Smooth muscle cell of the brain vasculature (primary cell): ENCODE results near the gene WDFY4.

Experiments used
- DNase-seq: peaks from one replicate; pipeline ENCODE4 v3.0.0-alpha.2; 2012; ENCODE audit warnings: low read depth, low spot score

WDFY4 gene

DNA sequence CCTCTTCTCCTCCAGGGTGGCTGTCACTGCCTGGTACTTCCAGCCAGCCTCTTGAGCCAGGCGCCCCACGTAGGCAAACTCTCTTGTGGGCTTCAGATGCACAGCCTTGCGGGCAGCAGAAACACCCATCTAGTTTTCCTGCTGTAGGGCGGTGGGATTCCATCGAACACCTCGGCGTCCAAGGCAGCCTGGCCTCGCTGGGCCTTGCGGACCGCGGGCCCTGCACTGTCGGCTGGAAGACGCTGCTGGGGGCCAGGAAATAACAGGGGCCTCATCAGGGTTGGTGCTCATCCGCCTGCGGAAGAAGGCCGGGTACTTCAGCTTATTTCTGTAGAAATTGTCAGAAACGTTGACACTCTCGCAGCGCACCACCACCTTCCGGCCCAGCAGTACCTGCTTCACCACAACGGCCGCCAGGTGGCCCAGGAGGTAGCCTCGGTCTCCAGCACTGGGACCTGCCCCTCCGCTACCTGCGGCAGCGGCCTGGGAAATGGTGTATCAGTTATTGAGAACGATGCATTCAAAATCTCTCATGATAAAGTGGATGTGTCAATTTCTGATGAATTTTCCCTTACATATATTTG, 61.1 kb downstream of the WDFY4 start:
- DNase-seq = no peak

GRCh38 chr10:48748573-48748972, 63.9 kb downstream of the WDFY4 start:
- no peak for DNase-seq

GRCh38 chr10:48749254-48749787, 64.6 kb downstream of the WDFY4 start:
- no peak for DNase-seq

DNA sequence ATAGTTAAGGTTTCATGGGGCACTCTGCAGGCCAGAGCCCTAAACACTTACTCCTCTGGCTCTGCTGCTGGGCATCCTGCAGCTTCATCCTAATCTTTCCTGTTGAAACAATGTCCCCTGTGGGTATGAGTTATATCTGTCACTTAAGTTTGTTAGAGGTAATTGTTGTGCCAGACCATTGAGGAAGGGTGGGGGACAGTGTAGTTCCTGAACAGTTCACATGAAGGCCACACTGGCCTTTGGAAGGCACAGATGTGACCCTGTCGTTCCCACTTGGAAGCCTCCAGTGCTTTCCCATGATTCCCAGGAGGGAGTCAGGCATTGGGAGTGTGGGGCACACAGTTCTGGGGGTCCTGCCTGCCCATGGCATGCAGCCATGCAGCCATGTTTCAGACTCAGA, 65.3 kb downstream of the WDFY4 start:
- no peak for DNase-seq

DNA sequence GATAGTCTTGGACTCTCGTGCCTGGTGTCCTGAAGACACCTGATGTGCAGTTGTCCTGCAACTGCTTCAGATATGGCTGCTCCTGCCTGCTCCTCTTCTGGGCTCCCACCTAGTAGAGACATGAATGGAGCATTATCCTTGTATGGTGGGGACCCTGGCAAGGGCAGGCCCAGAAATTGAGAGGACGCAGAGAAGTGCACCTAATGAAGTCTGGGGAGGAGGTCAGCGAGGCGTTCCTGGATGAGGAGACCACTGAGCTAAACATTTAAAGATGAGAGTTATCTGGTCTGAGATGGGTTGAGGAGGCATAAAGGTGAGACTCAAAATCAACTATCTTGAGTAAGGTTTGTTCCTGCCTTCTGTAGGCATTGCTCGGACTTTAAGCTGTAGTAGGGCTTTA, 66.3 kb downstream of the WDFY4 start:
- no peak for DNase-seq

GRCh38 chr10:48751730-48752129, 67.1 kb downstream of the WDFY4 start:
- no peak for DNase-seq

DNA sequence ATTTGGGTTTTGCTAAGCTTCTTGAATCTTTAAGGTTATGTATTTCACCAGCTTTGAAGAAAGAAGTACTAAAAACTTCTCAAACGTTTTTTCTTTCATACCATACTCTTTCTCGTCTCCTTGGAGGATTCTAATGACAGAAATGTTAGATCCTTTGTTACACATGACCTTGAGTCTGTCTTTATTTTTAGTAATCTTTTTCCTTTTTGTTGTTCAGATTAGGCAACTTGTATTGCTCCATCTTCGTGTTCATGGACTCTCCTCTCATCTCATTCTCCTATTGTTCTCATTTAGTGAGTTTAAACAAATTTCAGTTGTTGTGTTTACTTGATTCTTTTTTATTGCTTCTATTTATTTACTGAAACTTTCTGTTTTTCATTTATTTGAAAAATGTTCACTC, 73.7 kb downstream of the WDFY4 start:
- DNase-seq = no peak

DNA sequence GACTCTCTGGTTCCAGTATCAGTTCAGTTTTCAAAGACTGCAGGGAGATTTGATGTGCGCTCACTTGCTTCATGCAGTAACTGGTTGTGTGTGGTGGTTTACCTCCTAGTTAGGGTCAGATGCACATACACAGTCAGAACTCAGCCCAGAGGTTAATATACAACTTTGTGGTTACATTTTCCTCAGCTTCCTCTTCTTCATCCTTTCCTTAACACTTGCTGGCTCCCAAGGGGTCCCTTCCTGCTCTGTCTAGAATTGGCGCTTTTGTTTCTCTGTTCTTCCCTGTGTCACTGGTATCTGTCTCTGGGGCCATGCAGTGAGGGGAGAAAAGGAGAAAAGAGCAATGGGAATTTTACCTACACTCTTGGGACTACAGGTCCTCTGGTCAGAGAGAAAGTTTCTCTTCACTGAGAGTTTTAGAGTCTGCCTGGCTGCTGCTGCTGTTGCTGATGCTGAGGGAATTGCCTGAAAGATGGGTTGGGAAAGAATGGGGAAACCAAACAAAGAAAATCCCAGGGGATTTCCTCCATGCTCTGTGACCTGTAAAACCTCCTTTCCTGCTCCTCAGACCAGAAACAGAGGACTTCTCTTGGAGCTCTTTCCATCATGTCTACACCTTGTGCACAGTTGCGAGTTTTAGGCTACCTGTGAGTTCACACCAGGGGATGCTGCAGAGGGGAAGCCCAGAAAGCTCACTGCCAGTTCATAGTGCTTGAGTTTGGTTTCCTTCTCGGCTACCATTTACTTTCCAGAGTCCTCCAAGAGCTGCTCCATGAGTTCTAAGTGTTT, 74.6 kb downstream of the WDFY4 start:
- DNase-seq = no peak

DNA sequence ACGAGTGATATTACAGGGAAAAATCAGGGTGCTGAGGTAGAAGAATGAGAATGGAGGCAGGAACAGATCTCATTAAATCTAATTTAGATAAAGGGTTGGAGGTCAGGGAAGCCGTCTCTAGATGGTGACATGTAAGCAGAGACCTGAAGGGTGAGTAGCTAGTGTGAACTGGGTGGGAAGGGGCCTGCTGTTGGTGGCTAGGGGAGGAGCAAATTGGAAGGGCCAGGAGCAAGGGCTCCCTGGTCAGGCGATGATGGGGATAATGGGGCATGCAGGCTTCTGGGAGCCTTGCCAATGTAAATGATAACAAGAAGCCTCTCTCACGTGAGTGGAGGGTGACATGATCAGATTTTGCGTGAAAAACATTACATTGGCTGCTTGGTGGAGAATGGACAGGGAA, 76.3 kb downstream of the WDFY4 start:
- DNase-seq = no peak

GRCh38 chr10:48762064-48763042, 77.7 kb downstream of the WDFY4 start:
- no peak for DNase-seq

DNA sequence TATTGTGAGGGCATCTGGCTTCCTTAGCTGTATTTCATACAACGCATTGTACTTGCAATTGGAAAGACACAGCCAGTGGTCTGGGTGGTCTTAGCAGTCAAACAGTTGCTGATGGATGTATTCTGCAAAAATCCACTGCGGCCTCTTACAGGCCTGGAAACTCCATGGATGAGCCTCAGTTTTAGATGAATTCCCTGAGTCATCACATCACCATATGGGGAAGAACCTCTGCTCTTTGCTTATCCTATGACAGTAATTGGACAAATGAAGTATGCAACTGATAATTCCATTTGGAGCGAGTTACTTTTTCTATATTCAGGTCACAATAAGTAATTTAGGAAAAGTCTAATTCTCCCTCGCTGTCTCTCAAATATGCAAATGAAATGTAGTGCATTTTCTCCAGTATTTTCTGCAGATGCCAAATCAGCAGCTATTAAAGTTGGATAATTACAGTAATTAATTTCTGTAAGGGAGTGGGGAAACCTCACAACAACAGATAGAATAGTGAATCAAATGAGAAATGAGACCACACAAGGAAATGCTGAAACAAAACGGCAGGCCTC, 78.8 kb downstream of the WDFY4 start:
- DNase-seq = no peak

DNA sequence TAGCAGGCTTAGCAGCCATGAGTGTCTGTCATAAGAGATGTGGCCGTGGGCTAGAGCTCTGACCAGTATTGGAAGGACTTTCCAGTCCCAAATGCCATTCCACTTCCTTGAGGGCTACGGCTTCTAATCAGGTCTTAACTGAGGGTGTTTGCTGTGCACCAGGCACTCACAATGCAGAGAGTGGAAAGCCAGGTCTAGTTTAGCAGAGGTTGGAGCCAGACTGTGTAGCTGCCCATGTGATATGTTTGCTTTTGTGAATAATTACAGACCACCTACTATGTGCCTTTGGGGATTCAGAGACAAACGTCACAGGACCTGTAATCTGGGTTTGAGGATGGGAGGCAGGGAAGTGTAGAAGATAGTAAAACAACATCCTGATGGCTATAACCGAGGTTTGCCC, 79.8 kb downstream of the WDFY4 start:
- DNase-seq = no peak

DNA sequence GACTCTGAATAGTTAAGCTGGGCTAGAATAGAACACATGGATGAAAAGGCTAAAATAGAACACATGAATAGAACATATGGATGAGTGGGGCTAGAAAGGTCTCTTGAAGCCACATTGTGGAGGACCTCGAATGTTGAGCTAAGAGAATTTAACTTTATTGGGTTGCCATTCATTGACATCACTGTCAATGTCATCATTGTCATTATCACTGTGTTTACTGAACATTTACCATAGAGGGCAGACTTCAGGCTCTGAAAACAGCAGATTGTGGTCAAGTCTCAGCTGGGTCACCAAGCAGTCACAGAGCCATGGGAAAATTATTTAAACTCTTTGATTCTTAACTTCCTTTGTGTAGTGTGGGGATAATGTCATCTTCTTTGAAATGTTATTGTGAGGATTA, 80.4 kb downstream of the WDFY4 start:
- DNase-seq = no peak

GRCh38 chr10:48765527-48765926, 80.9 kb downstream of the WDFY4 start:
- DNase-seq = no peak

DNA sequence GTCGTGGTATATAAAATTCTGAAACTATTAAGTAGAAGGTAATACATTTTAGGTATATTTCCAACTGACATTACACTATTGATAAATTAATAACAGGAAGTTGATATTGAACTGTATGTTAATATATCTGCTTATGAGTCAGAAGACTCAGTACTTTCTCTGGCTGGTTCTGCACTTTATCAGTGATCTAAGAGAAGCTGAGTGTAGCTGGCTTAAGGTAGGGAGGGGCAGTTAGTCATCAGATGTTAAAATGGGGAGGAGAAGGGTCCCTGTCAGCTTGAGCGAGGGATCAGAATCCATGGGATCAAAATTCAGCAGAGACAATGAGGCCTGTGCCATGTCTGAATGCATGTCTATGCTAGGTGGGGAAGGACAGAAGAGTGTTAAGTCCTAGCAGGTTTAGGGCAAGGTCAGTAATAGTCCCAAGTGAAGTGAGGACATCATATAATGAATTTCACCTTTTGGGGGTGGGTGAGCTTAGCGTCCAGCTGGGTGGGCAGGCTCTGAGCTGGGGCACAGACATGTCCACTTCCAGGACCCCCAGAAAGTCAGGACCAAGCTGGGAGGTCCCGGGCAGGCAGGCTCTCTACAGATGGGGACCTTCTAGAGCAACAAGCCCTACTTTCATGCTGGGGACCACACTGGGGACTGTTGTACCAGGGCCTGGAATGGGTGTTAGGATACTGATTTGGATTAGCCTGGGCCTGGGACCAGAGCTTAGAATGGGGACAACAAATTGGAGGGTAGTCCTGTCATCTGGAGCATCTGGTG, 82.9 kb downstream of the WDFY4 start:
- no peak for DNase-seq

DNA sequence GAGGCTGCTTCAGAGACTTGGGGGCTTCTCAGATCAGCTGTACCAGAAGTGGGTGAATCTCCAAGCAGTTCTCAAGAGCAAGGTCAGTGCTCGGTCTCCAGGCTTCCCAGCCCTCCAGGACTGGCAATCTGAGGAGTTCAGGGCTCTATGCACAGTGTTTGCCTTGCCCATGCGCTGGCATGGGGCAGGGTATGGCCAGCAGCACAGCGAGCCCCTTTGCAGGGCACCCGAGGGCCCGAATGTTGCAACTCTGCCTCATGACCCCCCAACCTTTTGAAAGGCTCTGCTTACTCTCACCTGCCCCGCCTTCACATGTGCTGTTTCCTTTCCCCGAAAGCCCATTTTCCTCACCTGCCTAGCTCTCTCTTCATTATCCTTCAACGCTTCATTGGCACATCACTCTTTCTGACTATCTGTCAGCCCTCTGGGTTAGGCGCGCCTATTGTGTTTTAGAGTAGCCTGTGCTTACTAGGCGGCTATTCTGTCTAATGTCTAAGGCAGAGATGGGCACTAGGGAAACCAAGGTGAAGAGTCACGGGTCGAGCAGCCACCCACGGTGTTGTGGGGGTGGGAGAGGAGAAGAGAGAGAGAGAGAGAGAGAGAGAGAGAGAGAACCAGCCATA, 83.6 kb downstream of the WDFY4 start:
- DNase-seq = no peak

DNA sequence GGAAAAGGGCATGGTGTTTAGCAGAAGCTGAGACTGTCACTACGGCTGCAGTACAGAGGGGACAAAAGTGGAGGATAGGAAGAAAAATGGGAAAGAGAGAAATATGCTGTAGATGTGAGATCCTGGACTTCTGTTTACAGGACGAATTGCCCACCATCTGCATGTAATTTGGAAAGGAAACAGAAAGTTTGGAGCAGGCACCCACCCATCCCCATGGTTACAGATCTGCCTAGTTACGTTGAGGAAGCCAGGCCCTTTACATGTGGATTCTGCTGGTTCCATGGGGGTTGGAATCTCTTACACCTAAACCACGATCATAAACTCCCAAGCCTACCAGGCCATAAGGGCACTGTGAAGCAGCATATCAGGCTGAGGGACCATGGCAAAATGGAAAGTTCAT, 84.3 kb downstream of the WDFY4 start:
- DNase-seq = no peak

- DNase-seq = no peak
Measured at GRCh38 chr10:48769706-48770435, 85.2 kb downstream of the WDFY4 start.

GRCh38 chr10:48770561-48771089, 86.0 kb downstream of the WDFY4 start:
- no peak for DNase-seq

GRCh38 chr10:48771234-48771633, 86.6 kb downstream of the WDFY4 start:
- no peak for DNase-seq
